Endothelial cell of hepatic sinusoid (primary cell): ENCODE data around the gene CD46.

ENCODE experiments used
- in situ Hi-C: cut with HindIII; loops from 2 replicates; pipeline ENCODE4 v1.10.0; 2017; ENCODE audit warnings: low sequenced_read_pairs

The CD46 gene

DNA sequence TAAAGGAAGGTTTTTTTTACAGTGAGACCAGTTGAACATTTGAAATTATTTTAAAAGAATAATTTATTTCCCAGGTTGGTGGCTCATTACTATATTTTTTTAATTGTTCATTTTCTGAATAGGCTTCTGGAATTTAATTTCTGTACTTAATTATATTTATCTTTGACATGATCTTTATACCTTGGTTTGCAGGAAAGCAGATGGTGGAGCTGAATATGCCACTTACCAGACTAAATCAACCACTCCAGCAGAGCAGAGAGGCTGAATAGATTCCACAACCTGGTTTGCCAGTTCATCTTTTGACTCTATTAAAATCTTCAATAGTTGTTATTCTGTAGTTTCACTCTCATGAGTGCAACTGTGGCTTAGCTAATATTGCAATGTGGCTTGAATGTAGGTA, 41.5 kb downstream of the CD46 start:
- in situ Hi-C loops = no loop called here

DNA sequence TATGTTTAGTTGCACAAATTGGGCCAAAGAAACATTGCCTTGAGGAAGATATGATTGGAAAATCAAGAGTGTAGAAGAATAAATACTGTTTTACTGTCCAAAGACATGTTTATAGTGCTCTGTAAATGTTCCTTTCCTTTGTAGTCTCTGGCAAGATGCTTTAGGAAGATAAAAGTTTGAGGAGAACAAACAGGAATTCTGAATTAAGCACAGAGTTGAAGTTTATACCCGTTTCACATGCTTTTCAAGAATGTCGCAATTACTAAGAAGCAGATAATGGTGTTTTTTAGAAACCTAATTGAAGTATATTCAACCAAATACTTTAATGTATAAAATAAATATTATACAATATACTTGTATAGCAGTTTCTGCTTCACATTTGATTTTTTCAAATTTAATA, 43.0 kb downstream of the CD46 start:
- in situ Hi-C loops = no loop called here

DNA sequence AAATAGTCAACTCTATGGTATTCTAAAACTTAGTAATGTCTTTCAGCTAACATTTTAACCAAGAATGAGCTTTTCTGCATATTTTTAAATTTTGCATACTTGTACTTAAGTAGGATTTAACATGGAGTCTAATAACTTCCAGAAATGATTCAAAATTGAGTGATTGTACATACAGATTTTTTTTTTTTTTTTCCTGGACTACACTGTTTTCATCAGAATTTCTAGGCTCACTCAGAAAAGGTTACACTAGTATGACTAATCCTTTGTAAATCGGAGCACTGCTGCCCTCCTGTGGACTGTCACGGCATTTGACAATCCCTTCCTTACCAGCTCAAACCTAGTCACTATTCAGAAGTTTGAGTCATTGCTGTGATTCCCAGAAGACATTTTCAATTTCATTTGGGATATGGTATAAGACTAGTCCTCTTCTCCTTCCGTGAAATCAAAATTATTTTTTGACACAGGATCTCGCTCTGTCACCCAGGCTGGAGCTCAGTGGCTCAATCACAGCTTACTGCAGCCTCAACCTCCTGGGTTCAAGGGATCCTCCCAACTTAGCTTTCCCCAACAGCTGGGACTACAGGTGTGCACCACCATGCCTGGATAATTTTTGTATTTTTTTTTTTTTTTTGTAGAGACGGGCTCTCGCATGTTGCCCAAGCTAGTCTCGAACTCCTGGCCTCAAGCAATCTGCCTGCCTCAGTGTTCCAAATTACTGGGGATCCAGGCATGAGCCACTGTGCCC, 45.5 kb downstream of the CD46 start:
- in situ Hi-C loops = no loop called here

DNA sequence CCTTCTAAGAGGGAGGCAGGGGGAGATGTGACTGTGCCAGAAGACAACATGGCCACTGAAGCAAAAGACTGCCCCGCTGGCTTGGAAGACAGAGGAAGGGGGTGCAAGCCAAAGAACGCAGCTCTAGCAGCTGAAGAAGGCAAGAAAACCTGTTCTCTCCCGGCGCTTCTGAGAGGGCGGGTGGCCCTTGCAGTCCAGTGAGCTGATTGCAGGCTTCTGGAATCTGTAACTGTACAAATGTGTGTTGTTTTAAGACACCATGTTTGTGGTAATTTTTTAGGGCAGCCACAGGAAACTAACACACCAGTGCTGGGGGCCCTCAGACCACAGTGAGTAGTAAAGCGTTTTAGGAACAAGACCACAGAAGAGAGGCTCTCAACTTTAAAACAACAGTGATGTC, 47.0 kb downstream of the CD46 start:
- in situ Hi-C loops = no loop called here

DNA sequence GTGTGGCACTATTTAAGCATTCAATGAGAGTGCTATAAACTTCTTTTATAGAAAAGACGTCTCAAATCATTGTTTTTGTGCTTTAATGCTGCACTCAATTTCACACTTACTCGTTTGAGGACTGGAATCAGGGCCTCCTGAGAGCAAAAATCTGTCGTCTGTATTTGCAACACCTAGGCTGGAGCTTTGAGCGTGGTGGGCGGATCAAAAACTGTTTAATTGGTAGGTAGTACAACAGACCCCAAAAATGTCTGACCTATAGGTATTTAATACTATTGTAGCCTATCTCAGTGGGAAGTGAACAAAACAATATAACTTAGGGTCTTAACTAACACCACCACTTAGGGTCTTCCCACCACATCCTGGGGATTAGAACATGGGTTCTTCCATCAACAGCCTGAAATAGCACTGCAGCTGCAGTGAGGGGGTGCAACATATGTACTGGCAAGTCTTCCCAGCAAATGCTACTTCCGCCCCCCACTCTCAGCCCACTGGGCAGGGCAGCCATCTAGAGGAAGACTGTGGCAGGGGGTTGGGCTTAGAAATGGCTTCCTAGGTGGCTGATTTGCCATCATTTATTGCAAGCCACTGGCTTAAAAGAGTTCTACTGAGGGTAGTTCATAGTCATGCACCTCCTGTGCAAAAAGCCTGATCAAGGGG, 48.3 kb downstream of the CD46 start:
- in situ Hi-C loops = no loop called here

DNA sequence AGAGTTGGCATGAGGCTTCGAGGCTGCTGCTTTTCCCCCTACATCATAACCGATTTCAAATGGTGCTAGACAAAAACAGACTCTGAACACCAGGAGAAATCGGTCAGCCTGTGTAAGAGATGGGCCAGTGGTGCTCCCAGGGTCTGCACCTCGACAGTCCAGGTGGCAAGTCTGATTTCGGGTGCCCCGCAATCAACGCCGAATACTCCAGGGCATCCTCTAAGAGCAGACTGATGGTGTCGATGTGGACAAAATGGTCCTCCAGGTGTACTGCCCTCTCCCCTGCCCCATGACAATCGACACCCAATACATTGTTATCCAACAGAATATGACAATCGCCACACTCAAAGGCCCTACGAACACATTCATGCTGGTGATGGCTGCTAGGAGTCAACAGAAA, 50.0 kb downstream of the CD46 start:
- in situ Hi-C loops = no loop called here

DNA sequence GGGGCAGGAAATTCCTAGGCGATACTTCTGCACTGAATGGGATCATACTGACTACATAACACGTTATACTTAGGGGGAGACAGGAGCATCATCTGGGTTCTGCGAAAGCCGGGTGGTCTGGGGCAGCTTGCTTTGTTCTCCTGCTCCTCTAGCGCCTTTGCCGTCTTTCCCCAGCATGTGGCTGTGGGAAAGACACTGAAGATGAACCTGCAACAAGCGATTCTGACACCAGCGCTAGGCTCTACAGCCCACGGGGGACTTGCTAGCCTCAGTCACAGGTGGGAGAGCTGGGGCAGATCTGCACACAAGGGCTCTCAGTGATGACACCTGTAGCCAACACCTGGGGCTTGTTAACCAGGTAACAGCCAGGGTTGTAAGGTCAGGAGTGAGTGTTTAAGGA, 51.8 kb downstream of the CD46 start:
- in situ Hi-C loops = no loop called here

DNA sequence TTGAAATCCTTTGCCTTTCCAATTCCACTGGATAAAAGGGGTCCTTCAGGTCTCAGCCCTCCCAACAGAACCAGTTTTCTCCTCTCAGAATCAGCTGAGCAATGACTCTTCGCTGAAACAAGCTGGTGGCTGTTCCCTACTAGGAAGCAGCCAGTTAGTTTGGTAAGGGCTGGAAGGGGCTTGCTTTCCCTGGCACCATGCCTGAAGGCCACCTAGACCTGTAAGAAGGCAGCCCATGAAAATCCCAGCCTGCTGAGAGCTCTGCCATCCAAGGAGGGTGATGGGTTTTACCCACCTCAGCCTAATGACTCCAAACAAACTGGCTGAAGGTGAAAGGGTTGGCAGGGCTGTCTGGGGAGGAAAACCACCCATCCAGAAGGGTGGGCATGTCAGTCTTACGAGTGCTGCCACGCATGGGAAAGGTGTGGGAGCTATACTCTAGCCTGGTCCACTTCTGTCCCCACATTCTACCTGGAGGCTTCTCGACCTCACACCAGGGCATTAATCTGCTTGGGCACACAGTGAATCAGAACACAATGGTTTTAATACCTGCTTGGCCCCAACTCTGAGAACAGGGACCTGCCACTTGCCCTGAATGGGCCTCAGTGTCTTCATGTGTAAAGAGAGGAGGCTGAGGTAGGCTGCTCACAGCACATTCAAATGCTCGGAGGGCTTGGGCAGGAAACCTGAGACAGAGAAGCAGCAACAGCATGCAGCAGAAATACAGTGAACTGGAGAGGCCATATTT, 53.0 kb downstream of the CD46 start:
- in situ Hi-C loops = no loop called here

DNA sequence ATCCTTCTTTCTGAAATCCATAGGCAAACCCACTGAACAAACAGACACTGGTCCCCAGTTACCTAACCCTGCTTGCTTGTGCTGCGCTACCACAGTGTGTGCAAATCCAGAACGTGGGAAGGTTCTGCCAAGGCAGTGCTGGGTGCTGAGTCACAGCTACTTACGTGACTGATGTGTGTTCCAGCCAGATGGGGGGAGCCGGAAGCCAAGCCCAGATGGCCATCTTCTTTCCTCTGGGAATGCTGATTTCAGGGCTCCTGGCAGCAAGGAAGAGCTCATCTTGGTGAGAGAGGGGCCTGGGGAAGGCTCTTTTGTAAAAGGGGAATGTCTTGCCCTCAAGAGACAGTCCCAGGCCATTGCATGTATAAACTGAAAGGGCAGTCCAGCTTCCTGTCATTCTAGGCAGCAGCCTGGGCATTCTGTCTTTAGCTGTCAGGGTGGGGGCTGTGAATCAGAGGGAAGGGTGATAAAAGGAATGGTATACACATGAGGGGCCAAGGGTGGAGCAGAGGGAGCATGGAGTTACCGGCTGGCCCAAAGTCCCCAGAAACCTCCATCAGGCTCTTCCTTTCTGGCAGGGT, 54.1 kb downstream of the CD46 start:
- in situ Hi-C loops = no loop called here

DNA sequence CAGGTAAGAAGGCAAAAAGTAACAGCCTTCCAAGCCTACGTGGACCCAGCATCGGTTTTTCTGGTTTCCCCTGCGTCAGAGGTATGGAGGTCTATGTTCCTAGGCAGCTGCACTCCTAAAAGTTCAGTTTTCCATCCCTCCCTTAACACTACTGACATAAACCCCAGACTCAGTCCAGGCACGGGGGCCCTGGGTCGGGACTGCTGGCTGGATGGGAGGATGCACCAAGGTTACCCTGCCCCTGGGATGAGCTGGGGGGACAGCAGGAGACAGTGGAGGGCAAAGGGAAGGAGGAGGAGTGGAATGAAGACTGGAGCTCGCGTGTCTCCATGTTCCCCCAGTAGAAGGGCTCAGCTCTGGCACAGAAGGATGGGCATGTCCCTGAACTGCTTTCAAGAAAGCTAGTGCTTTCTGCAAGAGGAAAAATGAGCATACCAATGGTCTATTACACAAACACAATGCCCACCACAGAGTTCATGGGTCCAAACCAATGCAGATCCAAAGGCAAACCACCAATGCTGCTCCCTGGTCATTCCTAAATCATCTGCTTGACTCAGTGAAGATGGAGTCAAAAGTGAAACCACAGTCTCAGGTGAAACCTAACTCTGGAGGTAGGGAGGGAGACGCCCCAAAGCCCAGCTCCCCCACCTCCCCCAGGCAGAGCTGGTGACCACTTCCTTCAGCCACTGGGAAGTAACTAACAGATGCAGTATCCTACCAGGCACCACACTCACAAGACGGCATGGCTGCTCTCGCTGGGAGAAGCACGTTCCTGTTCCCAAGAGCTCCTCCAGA, 54.9 kb downstream of the CD46 start:
- in situ Hi-C loops = no loop called here

DNA sequence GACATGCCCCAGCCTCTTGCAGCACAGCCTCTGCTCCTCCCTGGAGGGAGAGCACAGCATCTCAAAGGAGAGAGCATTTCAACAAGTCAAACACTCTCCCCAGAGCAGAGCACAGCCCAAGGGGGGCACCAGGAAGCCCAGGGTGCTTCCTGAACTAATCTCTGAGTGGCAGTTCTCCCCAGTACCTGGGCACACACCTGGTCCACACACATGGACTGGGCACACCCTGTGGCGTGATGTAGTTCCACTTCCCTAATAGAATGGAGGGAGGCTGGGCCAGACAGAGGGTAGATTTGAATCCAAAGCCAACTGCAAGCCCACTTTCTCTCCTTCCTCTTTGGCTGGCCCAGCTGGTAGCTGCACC, 55.5 kb downstream of the CD46 start:
- in situ Hi-C loops = no loop called here

DNA sequence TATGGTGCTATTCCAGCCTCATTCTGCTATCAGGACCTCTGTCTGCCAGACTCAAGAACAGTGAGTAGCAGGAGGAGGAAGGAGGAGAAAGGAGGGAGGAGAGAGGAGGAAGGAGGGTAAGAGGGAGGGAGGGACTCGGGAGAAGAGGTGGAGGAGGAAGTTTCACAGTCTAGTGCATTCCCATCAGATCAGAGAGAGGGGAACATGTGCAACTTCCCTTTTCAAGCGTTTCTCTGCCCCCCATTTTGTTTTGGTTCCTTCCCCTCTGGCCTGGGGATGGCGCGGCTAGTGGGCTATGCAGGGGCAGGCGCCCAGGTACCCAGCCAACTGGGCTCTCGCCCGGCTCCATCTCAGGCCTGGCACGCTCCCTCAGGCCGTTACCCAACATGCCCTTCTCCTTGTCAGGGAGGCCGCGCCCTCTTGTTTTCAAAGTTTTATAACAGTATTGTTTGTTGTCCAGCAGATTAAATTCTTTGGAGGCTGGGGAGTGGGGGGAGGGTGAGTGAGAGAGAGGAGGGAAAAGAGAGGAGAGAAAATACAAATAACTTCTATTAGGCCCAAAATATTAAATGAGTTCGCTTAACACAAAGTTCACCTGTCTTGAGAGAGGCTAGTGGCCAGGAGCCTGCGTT, 56.0 kb downstream of the CD46 start:
- in situ Hi-C loops = no loop called here

DNA sequence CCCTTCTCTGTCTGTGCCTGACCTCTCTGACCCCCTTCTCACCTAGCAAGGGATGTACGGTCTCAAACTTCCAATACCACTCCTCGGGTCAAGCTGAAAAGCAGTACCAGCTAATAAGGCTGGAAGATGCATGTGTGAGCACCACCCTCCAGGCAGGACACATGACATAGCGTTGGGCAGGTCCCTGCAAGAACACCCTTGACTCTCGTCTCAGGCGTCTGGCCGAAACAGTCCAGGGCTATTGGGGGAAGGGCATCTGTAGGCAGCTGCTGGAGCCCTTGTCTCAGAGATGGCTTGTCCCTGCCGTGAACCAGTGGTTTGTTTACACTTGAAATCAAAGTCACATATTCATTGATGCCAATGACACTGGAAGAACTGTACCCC, 56.5 kb downstream of the CD46 start:
- in situ Hi-C loops = no loop called here

DNA sequence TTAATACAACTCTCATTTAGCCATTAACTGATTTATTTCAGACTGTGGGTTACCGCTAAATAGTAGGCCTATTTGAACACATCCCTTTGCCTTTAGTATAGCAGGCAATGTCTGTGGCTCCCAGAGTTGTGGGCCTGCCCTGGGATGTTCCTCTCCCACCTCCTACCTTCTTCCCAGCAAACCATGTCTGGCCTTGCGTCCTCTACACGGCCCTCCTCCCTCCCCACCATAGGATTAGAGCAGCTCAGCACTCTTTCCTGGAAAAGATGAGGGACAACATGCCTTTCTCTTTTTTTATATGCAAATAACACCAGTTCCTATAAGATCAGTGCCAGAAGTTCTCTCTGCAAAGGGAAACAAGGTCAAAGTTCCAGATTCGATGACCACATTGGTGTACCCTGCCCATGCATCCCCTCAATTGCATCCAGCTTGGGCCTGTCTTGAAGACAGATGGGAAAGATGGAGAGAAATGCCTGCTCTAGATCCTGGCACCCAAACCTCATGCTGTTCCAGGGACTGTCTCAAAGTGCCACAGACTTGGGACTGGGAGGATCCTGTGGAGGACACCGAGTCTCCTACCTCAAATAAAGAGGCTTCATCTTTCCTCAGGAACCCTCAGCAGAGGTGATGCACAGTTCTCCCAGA, 57.2 kb downstream of the CD46 start:
- in situ Hi-C loops = no loop called here

DNA sequence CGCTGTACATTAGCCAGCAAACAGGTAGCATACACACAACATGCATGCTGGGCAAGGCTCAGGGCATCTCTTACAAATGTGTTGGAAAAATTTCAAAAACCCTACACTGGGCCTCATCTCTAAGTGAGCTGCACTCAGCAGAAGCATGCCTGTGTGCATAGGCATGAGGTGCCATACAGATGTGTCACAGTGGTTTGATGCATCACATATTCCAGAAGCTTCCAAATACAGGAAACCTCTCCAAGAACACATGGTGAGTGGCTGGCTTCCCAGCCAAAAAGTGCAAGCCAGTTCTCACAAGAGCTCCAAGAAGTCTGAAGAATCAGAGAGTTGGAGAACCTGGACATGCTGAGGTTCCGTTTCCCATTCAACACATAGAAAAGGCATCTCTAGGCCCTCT, 58.3 kb downstream of the CD46 start:
- in situ Hi-C loops = no loop called here

DNA sequence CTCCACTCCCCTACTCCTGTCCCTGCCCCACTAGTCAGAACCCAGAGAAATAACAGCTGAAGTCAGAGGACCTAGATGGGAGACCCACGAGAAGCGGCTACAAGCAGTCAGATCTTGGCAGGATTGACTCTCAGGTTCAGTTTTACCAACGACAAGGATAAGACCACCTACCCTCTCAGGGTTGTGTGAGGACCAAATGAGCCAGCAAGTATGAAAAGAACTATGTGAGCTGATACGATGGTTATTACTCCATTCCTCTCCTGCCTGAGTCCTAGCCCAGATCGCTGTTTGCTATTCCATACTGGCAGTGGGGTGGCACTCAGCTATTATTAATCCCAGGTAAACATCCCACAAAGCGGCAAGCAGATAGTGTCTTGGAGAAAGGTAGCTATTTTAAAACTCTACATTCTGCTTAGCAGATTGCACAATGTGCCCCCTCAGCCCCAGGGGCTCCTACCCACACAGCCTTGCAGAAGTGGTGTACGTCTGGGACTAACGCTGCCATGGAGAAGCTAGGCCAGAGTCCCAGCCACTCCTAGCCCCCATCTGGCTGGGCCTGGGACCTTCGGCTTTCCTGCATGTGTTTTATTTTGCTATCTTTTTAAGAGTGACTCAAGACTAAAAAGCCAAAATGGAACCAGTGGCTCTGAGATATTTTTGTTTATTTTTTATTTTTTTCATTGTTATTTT, 58.9 kb downstream of the CD46 start:
- in situ Hi-C loops = no loop called here

DNA sequence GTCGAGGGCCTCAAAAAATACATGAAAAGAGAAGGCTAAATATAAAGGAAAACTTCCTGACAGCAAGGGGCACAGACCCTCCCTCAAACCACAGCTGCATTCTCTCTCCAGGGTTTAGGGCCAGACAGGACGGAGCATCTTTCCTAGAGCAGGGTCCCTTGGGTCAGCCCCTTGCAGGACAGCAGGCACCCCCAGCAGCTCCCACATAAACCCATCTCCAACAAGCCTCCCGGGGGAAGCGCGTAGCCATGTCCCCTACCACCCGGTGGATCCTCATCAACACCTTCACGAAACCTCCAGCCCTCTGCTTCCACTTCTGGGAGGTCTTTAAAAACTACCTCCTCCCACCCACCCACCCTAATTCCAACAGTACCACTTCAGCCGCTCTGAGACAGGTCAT, 59.5 kb downstream of the CD46 start:
- in situ Hi-C loops = no loop called here

DNA sequence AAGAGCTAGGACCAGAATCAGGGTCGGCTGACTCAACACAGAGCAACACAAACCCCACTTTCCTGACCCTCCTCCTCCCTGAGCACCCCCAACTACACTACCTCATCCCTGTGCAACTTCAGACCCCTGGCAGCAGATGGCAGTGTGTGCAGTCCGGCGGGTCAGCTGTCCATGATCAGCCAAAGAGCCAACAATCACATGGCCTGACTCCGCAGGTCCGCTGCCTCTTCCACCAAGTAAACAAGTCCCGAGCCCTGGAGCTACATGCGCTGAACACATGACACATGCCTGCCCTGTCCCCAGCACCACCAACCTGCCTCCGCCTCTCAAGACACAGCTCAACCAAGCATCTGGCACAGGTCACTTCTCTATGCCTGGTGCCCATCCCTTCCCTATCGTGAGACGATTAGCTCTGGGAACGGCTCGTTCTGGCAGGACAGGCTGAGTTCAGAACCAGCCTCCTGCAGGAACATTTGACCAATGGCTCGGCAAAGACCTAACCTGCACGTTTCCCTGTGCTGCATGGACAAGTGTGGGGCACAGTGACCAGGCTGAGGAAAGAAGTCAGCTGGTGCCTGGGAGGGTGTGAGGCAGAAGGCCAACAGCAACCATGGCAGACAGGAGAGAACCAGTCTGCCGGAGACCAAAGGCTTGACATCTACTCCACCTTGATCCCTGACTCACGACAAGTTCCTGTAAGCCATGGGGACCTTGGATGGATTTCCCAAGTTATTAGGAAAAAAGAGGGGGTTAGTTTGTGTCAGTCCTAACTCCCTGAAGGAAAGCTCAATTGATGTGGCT, 60.3 kb downstream of the CD46 start:
- in situ Hi-C loops = no loop called here
